DMS53 treated with DMSO at 0.1 percent for 48 hours (cell line): ENCODE measurements around the gene SOX13.
A peak's percentile ranks its signal among the peaks of the same experiment; 100 is the strongest.

Experiments
- DNase-seq: peaks from one replicate; lab custom pipeline; 2025; ENCODE audit not compliant: unreplicated experiment; lab: John Stamatoyannopoulos, UW

Gene SOX13

DNA sequence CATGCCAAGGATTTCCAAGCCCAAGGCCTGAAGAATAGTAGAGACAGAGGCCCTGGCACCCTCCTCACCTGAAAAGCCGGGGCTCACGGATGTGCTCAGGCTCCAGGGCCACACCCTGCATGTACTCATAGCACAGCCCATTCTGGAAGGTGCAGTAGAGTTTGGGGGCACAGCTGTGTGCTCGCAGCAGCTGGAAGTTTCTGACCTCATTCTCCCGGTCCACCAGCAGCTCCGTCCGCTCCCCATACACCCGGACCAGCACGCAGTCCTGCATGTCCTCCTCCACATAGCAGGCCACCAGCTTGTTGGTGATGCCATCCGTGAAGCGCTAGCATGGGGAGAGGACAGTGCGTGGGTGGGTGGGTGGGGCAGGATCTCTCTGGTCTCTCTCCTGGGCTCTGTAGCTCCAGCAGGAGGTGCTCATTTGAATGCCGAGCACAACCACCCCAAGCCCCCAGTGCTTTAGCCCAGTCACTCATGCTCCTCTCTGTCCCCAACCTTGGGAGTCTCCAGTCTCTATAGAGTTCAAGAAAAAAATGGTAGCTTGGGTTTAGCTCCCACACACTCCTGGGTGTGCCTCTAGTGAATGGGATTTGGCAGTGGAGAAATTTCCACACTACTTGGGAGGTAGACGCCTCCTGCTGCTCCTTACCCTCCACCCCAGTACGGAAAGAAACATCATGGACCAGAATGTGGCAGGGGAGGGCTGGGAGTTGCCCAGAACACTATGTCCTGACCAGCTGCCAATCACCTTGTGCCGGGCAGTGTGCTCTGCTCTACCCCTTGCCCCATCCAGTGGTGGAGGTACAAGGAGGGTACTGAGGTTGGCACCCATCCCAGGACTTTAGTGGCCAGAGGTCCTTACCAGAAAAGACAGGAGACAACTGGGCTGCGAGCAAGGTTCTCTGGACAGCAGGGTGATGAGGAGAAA lies 77.0 kb downstream of the SOX13 start:
- DNase-seq = no peak

- no peak for DNase-seq
Observed at GRCh38 chr1:204150702-204151551, 78.0 kb downstream of the SOX13 start.

DNA sequence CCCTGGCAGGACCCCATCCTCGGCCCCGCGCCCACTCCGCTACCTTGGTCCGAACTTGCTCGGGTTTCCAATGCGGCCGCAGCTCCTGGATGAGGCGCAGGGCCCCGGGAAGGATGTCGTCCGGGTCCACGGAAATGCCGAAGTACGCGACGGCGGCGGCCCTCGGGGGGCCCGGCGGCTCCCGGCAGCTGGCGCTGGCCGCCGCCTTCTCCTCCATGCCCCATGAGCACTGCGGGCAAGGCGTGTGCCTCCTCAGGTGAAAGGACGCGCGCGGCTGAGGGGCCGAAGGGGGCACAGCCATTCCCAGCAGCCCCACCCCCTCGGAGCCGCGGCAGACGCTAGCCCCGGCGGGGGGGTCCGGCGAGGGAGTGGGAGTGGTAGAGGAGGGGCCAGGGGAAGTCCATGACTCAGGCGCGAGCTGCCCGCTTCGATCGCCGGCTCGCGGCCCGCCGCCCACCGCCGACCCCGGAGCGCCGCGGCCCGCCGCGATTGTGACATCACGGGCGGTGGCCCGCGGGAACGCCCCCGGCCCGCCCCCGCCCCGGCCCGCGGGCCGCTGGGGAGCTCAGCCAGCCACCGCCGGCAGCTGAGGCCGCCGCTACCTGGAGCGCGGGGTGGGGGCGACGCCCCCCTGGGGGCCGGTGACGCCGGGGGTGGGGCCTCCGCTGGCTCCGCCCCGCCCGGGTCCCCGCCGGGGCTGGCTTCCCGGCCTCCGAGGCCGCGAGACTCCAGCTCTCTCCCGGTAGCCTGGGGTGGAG lies 78.8 kb downstream of the SOX13 start, which contains the start of gene ETNK2:
Gene ETNK2, minus strand, starts transcription at position 493 of the 758 bp plus-strand sequence. Its CDS starts 192 bp downstream, at position 301.
- DNase-seq = peak; percentile 48

DNA sequence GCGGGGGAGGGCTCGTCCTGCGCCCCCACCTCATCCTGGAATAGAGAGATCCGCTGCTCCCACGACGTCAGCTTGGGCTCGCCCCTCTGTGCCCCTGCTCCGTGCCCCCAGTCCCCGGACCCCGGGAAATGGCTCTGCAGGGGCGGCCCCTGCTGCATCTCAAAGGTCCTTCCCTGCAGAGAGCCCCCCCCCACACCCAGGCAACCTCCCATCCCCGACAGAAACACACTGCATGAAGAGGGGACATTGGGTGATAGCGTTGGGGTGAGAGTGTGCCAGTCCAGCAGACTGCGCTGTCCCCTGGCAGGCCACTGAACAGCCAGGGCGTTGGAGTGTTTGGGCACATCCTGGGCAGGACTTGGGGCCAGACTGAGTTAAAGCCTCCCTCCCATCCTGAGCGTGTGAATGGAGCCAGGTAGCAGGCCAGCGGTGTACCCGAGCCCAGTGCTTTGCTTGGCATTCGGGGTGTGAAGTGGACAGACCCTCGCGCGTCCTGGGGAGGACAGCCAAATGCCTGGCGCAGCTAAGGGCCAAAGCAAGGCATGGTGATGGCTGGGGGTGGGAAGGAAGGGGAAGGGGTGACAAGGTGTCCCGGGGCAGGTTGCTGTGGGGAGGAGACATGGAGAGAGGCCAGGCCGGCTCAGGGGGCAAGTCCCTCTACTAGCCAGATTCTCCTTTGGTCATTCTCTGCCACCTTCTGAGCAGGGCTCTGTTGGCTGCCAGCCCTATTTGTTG lies 79.6 kb downstream of the SOX13 start:
- DNase-seq = peak; percentile 11

GRCh38 chr1:204153667-204154066 lies 80.8 kb downstream of the SOX13 start:
- no peak for DNase-seq

GRCh38 chr1:204154568-204155255 lies 81.8 kb downstream of the SOX13 start:
- peak; percentile 44 for DNase-seq

- no peak for DNase-seq
Observed at GRCh38 chr1:204155881-204156280, 83.0 kb downstream of the SOX13 start.

GRCh38 chr1:204157962-204158361 lies 85.0 kb downstream of the SOX13 start:
- no peak for DNase-seq

DNA sequence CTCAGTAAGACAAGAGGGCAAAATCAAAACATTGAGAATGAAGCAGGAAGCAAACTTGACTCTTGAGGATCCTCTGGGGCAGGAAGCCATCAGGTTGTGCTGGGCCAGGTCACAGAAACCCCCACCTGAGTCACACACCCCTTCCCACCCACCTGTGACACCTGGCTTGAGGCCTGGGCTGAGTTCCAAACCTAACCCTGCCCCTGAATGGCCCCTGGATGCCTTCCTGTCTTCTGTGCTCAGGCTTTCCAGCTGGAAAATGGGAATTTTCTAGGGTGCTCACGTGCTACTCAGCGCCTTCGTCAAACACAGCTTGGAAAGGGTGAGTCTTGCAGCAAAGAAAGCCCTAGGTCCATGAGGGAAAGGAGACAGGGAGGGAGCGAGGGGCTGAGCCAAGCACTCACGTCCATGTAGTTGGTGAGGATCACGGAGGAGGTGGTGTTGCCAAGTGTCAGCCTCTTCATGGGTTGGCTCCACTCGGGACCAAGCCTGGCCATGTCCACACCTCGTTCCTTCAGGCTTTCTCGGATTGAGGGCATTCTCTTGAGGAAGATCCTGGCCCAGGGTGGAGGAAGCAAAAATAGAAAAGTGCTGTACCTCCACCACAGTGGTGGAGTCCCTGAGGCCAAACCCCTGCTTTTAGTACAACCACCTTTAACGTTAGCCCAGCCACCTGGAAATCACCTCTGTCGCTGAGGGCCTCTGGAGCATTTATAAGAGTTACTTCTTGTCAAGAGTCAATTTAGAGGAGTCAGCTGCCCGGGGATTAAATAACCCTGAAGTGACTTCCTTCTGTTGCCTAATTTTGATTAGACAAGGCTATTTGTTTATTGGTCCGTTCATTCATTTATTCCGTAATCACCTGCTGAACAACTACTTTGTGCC lies 88.9 kb downstream of the SOX13 start:
- DNase-seq = no peak

GRCh38 chr1:204162494-204163074 lies 89.7 kb downstream of the SOX13 start:
- DNase-seq = peak; percentile 92

GRCh38 chr1:204166219-204166618 lies 93.3 kb downstream of the SOX13 start, which contains the start of gene REN:
REN (minus strand) TSS chr1:204166337; CDS start chr1:204166293, 44 bp downstream.
- no peak for DNase-seq

DNA sequence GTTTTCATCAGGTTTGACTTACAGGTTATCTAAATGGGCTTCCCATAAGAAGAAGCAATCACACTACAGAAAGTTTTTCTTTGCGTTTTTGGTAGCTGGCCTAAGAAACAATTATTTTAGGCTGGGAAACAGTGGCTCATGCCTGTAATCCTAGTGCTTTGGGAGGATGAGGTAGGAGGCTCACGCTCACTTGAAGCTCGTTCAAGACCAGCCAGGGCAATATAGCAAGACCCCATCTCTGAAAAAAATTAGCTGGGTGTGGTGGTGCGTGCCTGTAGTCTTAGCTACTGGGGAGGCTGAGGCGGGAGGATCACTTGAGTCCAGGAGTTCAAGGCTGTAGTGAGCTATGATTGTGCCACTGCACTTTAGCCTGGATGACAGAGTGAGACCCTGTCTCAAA lies 94.8 kb downstream of the SOX13 start:
- DNase-seq = no peak

DNA sequence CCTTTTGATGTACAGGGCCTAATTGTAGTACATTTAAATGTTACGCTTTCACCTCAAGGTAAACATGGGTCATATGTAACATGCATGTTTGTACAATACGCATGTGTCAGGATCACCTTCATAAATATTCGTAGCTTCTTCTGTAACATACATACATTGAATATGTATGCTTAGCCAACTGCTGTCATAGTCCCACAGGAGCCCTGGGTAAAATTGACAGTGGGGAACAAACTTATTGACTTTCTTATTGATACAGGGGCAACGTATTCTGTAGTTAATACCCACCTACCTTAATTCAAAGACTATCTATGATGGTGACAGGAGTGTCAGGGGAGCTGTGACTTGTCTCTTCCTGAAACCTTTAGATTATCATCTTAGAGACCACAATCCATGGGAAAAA lies 96.9 kb downstream of the SOX13 start:
- no peak for DNase-seq

DNA sequence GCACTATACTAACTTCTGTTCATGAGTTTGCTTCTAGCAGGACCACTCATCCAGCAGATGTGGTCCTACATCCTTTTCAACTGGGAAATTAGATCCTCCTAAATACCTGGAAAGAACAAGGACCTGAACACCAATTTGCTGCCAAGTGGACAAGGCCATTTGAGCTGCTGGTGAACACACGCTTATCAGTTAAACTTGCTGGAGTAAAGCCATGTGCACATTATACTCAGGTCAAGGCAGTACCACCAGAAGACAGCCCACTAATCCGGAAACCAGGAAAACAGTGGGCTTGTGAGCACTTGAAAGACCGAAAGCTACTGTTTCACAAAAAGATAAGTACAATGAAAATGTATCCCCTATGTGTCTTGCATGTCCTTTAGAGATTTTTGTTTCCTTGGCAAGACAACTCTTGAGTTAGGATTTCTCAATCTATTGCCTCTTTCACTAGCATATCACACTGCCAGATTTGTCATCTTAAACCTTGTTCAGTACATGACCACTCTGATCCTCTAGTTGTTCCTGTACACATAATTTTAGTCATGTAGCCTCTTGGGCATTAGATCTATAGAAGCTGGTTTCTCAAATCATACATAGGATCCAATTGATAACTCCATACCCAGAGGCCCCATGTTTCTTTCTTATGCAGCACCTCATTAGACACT lies 97.7 kb downstream of the SOX13 start:
- no peak for DNase-seq

DNA sequence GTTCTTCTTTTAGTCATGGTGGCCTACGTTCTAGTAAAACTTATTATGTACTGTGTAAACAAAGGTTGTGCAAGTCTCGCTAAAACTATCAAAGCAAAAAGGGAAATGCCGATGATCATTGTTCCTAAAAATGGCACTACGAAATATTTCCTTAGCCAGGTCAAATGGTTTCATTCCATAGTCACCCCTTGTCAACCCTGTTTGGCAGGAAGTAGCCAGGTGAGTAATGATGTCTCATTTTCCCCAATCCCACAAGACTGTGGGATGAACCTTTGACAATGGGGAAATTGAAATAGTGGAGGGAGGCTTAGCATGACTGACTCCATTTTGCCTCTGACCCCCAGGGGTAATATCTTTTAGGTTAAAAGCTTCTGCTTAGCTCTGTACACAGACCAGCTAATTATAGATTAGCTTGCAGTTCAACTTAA lies 98.8 kb downstream of the SOX13 start:
- no peak for DNase-seq

DNA sequence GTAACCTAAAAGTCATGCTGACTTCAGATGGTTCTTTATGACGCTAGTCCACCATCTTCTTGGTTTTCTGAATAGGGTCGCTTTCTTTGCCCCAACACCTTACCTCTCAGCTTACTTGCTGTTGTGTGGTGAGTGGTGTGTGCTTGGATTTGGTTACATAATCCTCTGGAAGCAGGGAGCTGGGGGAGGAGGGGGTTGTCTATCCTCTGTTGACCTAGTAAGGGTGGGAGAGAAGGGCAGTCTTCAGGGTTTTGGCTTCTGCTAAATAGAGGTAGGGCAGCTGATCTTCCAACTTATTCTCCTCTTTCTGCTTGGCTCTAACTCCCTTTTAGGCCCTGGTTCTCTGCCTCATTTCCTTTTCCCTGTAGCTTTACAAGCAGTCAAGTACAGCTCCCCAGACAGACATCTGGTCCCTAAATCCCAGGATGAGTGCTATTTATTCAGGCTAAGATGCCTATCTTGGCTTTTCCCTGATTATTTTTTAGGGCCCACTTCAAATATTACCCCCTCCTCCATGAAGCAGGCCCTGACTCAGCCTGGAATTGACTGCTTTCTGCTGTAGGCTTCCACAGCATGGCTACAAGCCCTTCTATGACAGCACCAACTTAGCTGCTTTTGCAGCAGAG lies 99.6 kb downstream of the SOX13 start:
- DNase-seq = no peak

DNA sequence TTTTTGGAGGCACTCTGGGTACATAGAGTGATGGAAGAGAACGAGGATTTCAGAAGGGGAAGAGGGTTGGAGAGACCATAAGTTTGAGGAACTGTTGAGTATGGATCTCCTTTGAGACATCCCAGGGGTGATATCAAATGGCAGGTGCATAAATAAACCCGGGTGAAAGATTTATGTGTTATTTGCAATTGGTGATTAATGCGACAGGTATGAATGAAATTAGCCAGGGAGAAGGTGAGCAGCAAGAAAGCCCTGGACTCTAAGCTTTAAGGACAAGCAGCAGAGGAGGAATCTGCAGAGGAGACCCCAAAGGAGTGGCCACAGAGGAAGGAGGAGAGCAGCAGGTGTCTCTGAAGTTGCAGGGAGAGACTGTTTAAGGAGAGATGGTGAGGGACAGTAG lies 102.0 kb downstream of the SOX13 start:
- no peak for DNase-seq
